Upper lobe of left lung (tissue), 4 donors: ENCODE measurements around the gene KCNN2.

ENCODE experiments used
- CTCF ChIP-seq, 6 experiments: fragments of 450-650 bp in 4 of 6; fragments of 200-600 bp in 2 of 6; sonication (generic) in 2 of 6; IDR thresholded peaks; one replicate each; pipeline ENCODE4 v1.5.1; 2016 to 2019; ENCODE audit warnings: antibody characterized with exemption in 6 of 6
- EP300 ChIP-seq, 4 donors: sonication (generic); formaldehyde crosslinking; IDR thresholded peaks; one replicate each; pipeline ENCODE4 v1.5.1; 2017; ENCODE audit warnings: antibody characterized with exemption in 4 of 4, control low read depth in 2 of 4
- POLR2AphosphoS5 ChIP-seq, 2 donors: sonication (generic); formaldehyde crosslinking; IDR thresholded peaks; one replicate each; pipeline ENCODE4 v1.5.1; 2017; ENCODE audit warnings: antibody characterized with exemption in 2 of 2

DNA sequence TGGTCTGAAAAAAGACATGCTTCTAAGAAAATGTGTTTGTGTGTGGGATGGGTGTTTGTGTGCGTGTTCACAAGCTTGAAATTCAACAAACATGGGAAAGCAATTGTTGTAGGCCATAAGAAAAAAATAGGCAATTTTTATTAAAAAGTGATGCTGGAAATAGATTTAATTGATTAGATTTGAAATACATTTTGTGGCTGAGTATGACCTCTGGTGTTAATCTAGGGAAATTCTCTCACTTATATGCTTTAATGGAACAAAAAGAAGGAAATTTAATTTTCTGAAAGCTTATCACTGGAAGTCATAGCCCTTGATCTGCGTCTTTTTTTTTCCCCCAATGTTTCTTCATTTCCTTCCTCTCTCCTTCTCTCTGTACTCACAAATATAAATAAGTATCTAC, 3.5 kb upstream of the KCNN2 start:
- no peak for TF ChIP-seq CTCF (IDR thresholded peaks at IDR 0.05)
- no peak for TF ChIP-seq EP300 (IDR thresholded peaks at IDR 0.05)
- TF ChIP-seq POLR2AphosphoS5 (IDR thresholded peaks at IDR 0.05): no peak
